DMS53 treated with DMSO at 0.1 percent for 48 hours (cell line): Measurements from ENCODE around the gene OGDHL.
"Not testable (repeated sequence)": the region's sequence is repeated elsewhere in the genome, so short reads cannot be mapped to it uniquely, and the experiment has no call there.

ENCODE experiments used
- DNase-seq: peaks from one replicate; lab custom pipeline; 2025; ENCODE audit not compliant: unreplicated experiment; lab: John Stamatoyannopoulos, UW

OGDHL gene

DNA sequence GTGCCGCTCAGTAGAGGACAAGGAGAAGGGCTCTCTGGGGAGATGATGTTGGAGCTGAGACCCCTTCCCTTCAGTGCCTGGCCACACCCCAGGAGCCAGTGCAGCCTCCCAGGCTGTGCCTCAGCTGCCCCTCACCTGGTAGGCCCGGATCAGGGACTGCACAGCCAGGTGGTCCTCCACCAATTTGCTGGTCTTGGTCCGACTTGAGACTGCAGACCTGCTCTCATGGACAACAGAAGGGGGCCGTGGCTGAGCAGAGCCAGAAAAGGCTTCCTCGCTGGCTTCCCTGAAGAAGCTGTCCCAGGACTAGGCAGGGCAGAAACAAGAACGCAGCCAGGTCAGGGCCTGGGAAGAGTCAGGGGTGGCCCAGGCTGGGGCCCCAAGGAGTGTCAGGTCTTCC lies 5.5 kb downstream of the OGDHL start:
- DNase-seq = no peak

DNA sequence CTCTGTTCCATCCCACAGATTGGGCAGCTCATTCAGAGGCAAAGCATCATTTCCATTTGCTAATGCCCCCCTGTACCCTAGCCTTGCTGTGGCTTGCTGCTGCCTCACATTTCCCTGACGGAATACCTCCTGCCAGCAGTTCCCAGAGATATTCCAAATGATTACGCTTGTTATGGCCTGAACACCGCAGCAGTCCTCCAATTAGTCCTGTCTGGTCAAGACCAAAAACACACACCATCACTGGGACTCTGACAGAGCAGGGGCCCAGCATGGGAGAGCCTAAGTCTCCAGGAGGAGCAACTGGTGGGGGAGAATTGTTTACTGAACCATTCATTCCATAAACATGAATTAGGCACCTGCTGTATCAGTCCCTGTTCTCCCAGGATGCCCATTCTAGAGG lies 6.1 kb downstream of the OGDHL start:
- DNase-seq = no peak

DNA sequence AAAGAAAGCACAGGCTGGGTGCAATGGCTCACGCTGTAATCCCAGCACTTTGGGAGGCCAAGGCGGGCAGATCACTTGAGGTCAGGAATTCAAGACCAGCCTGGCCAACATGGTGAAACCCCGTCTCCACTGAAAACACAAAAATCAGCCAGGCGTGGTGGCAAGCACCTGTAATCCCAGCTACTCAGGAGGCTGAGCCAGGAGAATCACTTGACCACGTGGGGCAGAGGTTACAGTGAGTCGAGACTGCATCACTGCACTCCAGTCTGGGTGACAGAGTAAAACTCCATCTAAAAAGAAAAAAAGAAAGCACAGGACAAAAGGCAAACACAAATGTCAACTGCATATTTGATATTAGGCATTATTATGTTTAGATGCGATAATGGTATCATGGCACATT lies 7.2 kb downstream of the OGDHL start:
- not testable (repeated sequence) for DNase-seq

DNA sequence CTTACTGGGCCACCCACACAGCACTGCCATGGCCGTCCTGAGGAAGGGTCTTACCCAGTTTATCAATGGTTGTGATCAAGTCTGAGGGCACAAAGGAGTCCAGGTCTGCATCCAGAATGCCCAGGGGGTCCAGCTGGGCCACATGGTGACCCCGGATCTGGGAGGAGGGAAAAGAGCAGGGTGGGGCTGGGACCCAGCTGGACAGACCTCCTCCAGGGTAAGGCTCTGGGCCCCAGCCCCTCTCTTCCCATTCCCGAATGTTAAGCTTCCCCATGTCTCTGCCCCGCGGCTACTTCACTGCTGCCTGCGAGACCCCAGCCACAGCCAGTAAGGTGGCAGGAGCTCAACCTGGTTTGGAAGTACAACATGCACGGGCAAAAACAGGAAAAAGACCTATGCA lies 9.5 kb downstream of the OGDHL start:
- no peak for DNase-seq

DNA sequence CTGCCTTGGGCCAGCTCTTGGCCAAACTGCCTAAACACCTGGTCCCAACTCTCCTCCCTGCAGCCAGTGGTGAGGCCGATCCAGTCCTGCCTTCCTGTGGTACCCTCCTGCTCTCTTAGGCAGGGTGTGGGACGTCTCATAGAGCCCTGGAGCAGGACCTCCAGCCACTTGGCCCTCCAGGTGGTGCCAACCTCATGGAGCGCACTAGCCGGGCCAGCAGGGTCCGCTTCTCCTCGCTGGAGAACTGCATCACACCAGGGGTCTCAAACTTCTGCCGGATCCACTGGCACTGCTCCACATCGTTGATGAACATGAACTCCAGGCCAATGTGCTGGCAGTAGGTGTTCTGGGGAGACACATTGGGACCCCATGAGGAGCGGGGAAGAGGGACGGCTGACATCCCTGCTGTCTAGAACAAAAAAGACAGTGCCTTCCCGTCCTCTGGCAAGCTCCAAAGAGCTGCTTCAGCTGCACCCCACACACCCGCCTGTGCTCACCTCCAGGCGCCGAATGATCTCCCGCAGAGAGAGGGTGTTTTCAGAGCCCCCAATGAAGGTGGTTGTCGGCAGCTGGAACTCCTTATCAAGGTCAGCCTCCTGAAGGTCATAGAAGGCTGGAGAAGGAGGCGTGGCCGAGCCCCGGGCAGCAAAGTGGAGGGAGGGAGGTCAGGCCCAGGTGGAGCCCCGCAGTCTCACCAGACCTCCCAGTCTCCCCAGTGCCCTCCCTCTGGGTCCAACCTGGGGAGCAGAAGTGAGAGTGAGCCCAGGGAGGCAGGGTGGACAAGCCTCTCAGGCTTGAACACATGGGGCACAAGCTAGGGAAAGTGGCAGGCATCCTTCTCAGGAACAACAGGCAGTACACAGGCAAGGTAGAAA lies 10.2 kb downstream of the OGDHL start:
- no peak for DNase-seq

DNA sequence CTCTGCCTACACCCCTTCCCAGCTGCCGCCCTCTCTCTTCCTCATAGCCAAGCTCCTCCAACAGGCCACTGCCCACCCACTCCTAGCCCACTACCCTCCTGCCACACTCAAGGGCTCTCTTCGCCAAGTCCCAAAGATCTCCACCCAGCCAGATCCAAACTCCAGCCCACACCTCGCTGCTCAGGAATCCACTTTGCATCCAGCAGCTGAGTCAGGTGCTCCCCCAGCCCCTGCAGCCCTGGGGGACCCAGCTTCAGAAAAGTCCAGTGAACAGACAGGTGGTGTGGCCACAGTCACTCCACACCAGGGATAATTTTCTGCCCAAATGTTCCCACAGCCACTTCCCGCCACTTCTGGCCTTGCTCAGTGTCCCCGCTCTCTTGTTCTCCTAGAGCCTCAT lies 10.9 kb downstream of the OGDHL start:
- DNase-seq = no peak

DNA sequence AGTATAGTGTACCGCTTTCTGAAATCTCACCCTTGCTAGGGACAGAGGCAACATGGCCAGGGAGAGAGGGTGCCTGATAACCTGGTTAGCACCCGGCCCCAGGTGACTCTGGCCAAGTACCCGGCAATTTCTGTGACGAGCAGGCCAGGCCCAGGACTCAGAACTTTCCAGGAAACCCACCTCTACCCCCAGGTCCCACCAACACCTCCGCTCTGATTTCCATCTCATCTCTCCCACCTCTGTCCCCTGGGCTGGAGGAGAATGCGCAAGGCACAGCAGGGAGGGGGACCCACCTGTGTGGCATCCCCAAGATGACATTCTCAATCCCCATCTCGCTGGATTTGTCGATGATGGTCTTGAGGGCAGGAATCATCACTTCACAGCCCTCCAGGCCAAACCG lies 11.6 kb downstream of the OGDHL start:
- DNase-seq = no peak

DNA sequence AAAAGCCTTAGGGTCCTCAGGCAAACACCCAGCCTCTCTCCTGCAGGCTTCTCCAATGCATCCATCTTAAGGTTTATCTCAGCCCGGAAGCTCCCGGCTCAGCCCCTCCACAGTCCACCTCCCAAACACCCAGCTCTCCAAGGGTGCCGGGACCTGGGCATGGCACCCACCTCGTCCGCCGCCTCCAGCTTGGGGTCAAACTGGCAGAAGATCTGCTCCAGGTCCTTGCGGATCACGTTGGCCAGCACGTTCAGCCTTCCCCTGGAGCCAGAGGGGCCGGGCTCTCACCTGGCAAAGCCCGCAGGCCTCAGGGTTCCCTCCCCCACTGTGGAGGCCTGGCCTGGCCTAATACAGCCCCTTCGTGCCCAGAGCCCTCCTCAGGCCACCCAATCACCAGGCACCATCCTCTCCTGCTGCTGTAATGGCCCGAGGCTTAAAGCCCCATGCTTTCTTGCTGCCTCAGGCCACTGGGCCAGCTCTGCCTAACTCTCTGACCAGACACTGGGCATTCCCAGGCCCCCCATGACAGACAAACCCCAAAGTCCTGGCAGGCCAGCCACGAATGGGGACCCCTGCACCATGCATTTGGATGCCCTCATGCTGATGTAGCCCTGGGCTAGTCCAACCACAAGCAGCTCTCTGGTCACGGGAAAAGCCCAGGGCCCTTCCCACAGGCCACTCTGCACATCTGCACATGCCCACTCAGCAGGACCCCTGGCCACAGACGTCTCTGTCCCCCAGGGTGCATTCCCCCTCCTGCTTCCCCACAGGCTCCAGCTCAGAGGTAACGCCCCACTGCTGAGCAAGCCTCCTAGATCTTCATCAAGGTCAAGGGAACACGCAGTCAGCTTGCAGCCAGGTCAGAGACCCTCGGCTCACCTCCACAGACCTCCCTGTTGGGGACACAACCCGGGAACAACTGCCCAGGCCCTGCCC lies 12.3 kb downstream of the OGDHL start:
- DNase-seq = no peak

DNA sequence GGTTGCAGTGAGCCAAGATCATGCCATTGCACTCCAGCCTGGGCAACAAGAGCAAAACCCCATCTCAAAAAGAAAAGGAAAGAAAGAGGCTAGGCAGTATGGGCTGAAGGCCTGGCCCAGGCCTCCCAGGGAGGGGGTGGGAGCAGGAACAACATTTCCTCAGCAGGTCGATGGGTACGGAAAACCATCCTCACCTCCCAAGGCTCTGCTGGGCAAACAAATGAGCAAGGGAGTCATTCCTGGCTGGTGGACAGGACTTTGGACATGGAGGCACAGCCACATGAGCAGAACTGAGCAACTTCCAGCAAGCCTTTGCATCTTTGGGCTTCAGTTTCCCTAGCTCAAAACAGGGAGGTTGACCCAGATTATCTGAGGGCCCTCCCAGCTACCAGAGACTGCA lies 13.0 kb downstream of the OGDHL start:
- no peak for DNase-seq

DNA sequence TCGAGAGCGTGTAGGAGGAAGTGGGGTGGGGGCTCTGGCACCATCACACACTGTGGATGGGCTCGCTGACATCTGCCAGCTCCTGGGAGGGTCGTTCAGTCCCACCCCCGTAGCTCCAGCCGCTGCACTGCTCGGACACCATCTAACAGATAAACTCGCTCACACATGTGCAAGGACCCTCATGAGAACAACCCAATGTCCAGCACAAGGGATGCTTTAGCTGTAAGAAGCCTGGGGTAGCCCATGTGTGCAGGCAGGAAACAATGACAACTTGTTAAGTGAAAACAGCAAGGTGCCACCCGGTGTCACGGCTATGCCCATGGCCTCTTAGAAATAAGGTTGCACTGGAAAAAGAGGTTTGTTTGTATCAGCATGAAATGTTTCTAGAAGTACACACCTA lies 14.1 kb downstream of the OGDHL start:
- DNase-seq = no peak

DNA sequence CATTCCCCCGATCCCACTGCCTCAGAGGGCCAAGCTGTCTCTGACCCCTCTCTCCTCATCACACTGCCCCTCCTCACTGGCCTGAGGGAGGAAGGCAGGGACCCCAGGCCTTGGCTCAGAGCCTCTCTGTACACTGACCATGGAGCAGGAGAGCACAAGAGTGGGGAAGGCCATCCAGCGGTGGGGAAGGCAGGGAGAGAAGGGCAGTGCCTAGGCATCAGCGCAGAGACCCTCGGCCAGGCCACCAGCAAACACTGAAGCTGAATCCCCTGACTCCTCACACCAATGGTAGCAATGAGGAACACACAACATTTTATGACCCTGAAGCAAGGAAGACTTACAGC lies 14.8 kb downstream of the OGDHL start:
- no peak for DNase-seq

DNA sequence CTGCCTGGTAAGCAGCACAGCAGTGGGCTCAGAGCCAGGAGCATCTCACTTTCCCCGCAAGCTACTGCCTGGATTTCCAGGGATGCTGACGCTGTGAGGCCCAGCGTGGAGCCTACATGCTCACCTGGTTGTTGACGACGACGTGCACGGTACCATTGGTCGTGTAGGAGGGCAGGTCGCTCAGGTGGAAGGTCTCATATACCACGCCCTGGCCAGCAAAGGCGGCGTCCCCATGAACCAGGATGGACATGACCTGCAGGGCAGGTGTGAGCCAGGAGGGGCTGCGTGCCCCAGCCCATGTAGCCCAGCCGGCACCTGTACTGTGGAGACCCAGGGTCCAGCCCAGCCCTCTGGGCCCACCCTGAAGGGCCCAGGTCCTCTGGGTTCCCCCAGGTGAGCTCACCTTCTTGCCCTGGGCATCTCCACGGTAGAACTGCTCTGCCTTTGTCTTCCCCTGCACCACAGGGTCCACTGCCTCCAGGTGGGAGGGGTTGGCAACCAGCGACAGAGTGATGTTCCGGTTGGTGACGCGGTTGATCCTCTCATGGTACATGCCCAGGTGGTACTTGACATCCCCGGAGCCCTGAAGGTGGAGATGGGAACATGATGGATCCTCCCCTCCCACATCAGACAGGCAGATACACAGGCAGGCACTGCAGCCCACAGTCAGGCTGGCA lies 15.4 kb downstream of the OGDHL start:
- DNase-seq = no peak

DNA sequence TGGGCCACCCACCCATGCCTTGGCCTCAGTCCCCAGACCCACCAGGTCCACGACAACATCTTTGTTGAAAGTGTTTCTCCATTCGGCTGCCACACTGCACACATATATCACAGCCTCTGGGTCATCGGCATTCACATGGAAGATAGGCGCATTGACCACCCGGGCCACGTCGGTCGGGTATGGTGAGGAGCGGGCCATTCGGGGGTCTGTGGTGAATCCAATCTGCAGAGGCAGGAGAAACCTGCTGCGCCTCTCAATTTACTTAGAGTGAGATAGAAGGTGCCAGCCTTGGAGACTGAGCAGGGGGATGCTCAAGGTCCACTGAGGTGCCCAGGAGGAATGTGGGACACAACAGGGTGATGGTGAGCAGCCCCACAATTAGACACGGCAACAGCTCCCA lies 16.4 kb downstream of the OGDHL start:
- DNase-seq = no peak

DNA sequence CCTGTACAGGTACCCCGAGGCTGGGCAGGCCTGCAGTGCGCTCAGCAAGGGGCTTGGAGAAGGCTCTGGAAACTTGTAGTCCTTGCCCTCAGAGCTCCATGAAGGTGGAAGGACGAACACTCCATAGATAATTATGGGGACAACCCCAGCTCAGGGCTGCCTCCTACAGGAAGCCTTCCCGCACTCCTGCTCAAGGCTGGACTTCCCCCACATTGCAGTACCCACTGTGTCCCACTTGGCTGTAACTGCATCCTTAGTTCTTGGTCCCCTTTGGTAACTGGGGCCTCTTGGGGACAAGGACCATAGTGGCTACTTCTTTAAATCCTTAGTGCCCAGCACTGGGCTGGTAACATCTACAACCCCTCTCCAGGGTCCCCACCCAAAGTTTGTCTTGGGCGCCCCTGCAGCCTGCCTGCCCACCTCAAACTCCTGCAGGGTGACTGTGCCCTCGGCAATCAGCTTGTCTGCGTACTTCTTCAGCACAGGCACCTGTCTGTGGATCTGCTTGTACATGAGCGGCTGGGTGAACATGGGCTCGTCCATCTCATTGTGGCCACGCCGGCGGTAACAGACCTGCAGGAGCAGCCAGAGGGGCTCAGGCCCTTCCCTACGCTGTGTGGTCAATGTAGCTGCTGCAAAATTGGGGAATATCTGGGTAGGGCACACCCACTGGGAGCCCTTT lies 17.1 kb downstream of the OGDHL start:
- DNase-seq = no peak

DNA sequence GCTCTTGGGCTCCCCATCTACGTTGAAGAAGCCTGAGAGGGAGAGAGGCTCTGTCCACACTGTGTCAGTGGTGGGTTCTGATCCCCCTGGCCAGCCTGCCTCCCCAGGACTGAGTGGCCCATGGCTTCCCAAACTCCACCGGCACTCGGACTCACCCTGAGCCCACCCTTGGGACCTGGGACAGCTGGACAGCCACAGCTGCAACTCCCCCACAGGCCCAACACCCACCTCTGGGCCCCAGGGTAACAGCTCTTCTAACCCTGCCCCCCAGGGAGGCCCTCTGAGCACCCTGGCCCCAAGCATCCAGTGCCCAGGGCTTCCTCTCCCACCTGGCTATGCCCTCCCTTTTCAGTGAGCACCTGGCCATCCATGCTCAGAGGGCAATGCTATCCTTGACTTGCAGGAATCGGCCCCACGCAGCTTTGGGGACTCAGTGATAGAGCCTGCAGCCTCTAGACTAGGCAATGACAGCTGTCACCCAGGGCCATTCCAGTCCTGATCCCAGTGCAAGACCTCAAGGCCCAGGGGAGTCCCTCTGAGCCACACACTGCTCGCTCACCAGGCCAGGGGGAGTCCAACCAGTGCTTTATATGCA lies 17.9 kb downstream of the OGDHL start:
- no peak for DNase-seq

DNA sequence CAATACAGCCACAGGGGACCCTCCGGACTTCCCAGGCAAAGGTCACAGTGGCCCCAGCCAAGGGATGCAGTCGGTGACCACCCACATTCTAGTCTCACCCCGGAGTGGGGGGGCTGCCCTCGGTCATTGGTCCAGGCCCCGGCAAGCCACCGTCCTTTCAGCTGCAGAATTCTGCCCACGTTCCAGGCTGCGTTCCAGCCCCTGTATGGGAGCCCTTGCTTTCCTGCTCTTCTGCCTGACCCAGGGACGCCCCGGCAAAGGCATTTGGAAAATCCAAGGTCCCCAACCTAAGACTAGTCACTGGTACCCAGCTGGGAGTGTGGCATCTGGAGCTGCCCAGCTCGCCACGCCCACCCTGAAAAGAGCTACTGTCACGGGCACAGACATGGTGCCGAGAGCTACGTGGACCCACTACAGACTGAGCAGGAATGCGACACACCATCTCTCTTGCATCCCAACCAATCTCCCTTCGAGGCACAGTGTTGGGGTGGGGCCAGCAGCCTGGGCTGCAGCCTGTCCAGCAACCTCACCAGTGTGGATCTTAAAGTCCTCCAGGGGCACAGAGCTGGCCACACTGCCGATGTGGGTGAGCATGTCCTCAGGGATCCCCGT lies 18.6 kb downstream of the OGDHL start:
- no peak for DNase-seq

DNA sequence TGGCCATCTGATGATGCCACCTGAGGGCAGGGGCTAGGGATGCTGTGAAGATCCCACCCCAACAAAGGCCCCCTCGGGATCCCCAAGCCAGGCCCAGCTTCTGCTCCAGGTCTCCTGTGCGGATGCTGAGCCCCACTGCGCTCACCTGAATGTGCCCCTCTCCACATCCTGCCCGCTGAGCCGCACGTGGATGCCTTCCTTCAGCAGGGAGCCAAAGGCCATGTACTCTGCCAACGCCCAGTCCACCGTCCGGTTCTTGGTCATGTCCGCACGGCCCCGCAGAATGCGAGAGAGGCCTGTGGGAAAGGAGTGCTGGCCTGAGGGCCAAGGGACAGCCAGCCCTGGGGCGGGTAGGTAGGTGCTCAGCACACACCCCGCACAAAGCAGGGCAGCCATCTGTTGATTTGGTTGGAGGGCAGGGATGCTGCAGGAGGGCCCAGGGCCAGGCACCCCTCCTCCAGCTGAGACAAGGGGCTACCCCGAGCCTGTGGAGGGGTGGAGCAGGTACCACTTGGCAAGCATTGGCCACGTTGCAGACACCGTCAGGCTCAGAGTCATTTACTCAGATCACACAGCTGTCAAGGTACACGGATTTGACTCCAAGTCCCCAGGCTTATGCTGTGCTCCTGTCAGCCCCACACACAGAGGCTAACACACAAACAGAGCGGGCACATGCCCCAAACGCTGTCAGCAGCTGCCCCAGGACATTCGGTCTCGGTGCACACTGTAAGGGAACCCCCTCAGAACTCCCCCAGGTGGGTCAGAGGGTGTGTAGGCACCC lies 19.2 kb downstream of the OGDHL start:
- DNase-seq = no peak

DNA sequence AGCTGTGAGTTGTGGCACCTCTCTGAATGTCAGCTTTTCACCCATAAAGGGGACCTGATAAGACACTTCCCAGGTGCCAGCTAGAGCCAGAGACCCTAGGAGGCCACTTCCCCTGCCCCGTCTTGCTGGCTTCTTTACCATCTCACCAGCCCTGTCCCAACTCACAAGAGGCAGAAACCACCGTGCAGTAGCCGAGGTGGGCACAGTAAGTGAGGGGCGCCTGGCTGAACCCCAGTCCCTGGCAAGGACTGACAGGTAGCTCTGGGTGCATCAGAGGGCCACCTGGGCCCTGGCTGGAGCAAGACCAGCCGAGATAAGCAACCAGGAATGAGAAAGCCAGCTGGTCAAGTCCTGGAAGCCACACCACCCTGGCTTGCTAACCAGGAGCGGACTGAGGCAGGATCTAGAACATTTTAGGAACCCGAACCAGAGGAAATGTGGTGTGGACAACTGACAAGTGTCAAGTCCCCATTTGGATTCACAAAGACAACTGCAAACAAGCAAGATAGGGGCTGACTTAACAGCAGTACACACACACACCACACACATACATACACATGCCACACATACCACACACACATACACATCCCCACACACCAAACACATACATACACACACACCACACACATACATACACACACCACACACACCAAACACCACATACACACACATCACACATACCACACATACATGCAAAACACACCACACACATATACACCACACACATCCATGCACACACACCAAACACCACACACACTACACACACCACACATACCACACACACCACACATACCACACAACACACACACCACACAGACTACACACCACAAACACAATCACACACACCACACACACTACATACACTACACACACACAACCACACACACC lies 20.8 kb downstream of the OGDHL start:
- DNase-seq = no peak
